ENCODE measurements around the gene GALNT8. TPM values are rescaled to one million over a fixed set of nuclear protein-coding genes. Genes with fewer than 3 reads are reported as not detected.
"Not testable (repeated sequence)": the region's sequence is repeated elsewhere in the genome, so short reads cannot be mapped to it uniquely, and the experiment has no call there.

The GALNT8 gene
- total RNA-seq, 1 donor from 2014 or later = 1.4 TPM

- no peak overlapping the region for H3K4me3 Mint-ChIP-seq (ENCODE audit: unreplicated experiment)
- DNase-seq (ENCODE audit: low spot score) = no peak
- no peak for TF ChIP-seq CTCF (IDR thresholded peaks at IDR 0.05)
- peaks cover 13% of the 10 kb centered on the region for H3K27me3 Mint-ChIP-seq (ENCODE audit: low read depth)
- H3K4me1 Mint-ChIP-seq (ENCODE audit: low read depth) = no peaks in the 10 kb centered on the region
- H3K9me3 Mint-ChIP-seq (ENCODE audit: low read depth) = peaks cover 7% of the 10 kb centered on the region
- H3K27ac Mint-ChIP-seq (ENCODE audit: unreplicated experiment) = no peak overlapping the region
- H3K36me3 Mint-ChIP-seq (ENCODE audit: low read depth) = no peaks in the 10 kb centered on the region
Observed at GRCh38 chr12:4743046-4743445, 22.8 kb downstream of the GALNT8 start.

GRCh38 chr12:4744709-4745108 is 24.5 kb downstream of the GALNT8 start:
- Mint-ChIP-seq H3K4me1 (ENCODE audit: low read depth) (no peaks in the 10 kb centered on the region), H3K27ac (ENCODE audit: unreplicated experiment) (no peak overlapping the region), H3K9me3 (ENCODE audit: low read depth) (peaks cover 17% of the 10 kb centered on the region), H3K27me3 (ENCODE audit: low read depth) (peaks cover 9% of the 10 kb centered on the region), H3K36me3 (ENCODE audit: low read depth) (no peaks in the 10 kb centered on the region), H3K4me3 (ENCODE audit: unreplicated experiment) (no peak overlapping the region)
- DNase-seq (ENCODE audit: low spot score) = no peak
- TF ChIP-seq CTCF (IDR thresholded peaks at IDR 0.05) = no peak

GRCh38 chr12:4745249-4745648 is 25.0 kb downstream of the GALNT8 start:
- no peak for TF ChIP-seq CTCF (IDR thresholded peaks at IDR 0.05)
- no peak for DNase-seq (ENCODE audit: low spot score)
- Mint-ChIP-seq H3K4me3 (ENCODE audit: unreplicated experiment) (no peak overlapping the region), H3K36me3 (ENCODE audit: low read depth) (no peaks in the 10 kb centered on the region), H3K9me3 (ENCODE audit: low read depth) (peaks cover 17% of the 10 kb centered on the region), H3K27ac (ENCODE audit: unreplicated experiment) (no peak overlapping the region), H3K4me1 (ENCODE audit: low read depth) (no peaks in the 10 kb centered on the region), H3K27me3 (ENCODE audit: low read depth) (peaks cover 9% of the 10 kb centered on the region)

GRCh38 chr12:4751654-4752053 is 31.5 kb downstream of the GALNT8 start:
- H3K27me3 Mint-ChIP-seq (ENCODE audit: low read depth) = not testable (repeated sequence)
- peaks cover 16% of the 10 kb centered on the region for H3K9me3 Mint-ChIP-seq (ENCODE audit: low read depth)

GRCh38 chr12:4762773-4763172 is 42.6 kb downstream of the GALNT8 start:
- no peak overlapping the region for H3K4me3 Mint-ChIP-seq (ENCODE audit: unreplicated experiment)
- H3K27me3 Mint-ChIP-seq (ENCODE audit: low read depth) = peaks cover 11% of the 10 kb centered on the region
- H3K9me3 Mint-ChIP-seq (ENCODE audit: low read depth) = no peaks in the 10 kb centered on the region
- H3K36me3 Mint-ChIP-seq (ENCODE audit: low read depth) = no peaks in the 10 kb centered on the region
- H3K4me1 Mint-ChIP-seq (ENCODE audit: low read depth) = no peaks in the 10 kb centered on the region
- no peak overlapping the region for H3K27ac Mint-ChIP-seq (ENCODE audit: unreplicated experiment)
- no peak for DNase-seq (ENCODE audit: low spot score)
- no peak for TF ChIP-seq CTCF (IDR thresholded peaks at IDR 0.05)

More at GRCh38 chr12:4751654-4752053, 31.5 kb downstream of the GALNT8 start:
- H3K27ac Mint-ChIP-seq (ENCODE audit: unreplicated experiment); H3K4me3 Mint-ChIP-seq (ENCODE audit: unreplicated experiment); H3K4me1 Mint-ChIP-seq (ENCODE audit: low read depth); DNase-seq (ENCODE audit: low spot score); H3K36me3 Mint-ChIP-seq (ENCODE audit: low read depth): not testable (repeated sequence)

- no peak for TF ChIP-seq CTCF (IDR thresholded peaks at IDR 0.05)
- Mint-ChIP-seq H3K27ac (ENCODE audit: unreplicated experiment) (no peak overlapping the region), H3K9me3 (ENCODE audit: low read depth) (no peaks in the 10 kb centered on the region), H3K4me1 (ENCODE audit: low read depth) (peaks cover 3% of the 10 kb centered on the region), H3K36me3 (ENCODE audit: low read depth) (no peaks in the 10 kb centered on the region), H3K4me3 (ENCODE audit: unreplicated experiment) (no peak overlapping the region), H3K27me3 (ENCODE audit: low read depth) (peaks cover 11% of the 10 kb centered on the region)
- DNase-seq (ENCODE audit: low spot score) = no peak
Observed at GRCh38 chr12:4763549-4763948, 43.3 kb downstream of the GALNT8 start.

Measured in chondrocyte (in vitro differentiated cells).